HepG2 (cell line): ENCODE results near the gene TAS2R8. TPM values are rescaled to one million over a fixed set of nuclear protein-coding genes. Genes with fewer than 3 reads are reported as not detected.

Source experiments
- ATAC-seq: fragments of 200-7000 bp; cut with Tn5 transposase; 3 replicates; pipeline ENCODE4 v1.9.1; 2020; ENCODE audit warnings: mild to moderate bottlenecking, moderate library complexity
- BruUV-seq: library from RNA; stranded (reverse); fragments of 400-500 nt; replicated peaks from 2 replicates; lab custom pipeline; 2021; lab: Mats Ljungman, UMichigan
- CTCF ChIA-PET: fragments of 300-600 bp; formaldehyde crosslinking; extraction: SDS; loops from one replicate; lab custom pipeline; 2021; ENCODE audit warnings: low total read pairs, inconsistent platforms, low intra/inter-chr PET ratio; lab: Yijun Ruan, JAX
- POLR2A ChIA-PET: fragments of 350-600 bp; sonication (Branson Sonifier 250); formaldehyde crosslinking; loops from one replicate; lab custom pipeline; 2020; ENCODE audit warnings: antibody characterized with exemption, inconsistent platforms; lab: Yijun Ruan, JAX
- DNase-seq: peaks from one replicate; pipeline ENCODE4 v3.0.0-alpha.2; 2015; ENCODE audit warnings: low spot score
- FAIRE-seq: peaks from 3 replicates; lab custom pipeline; 2011; peaks lifted over from hg19 to GRCh38; lab: Jason Lieb, UNC
- H2AFZ ChIP-seq: one replicate; pipeline ENCODE4 v1.6.1; 2011; ENCODE audit warnings: low read length, inconsistent platforms
- H3K27ac ChIP-seq: fragments of 300-600 bp; 3 replicates; pipeline ENCODE4 v1.8.0; 2011; ENCODE audit warnings: mixed run types, mild to moderate bottlenecking, mixed read lengths, low read length, inconsistent platforms; ENCODE audit not compliant: insufficient read depth; ENCODE audit errors: extremely low read length
- H3K27me3 ChIP-seq, 2 experiments: fragments of 200-600 bp in 1 of 2; 2 replicates in 1 of 2; 3 replicates in 1 of 2; pipeline versions ENCODE4 v1.6.0 to v1.8.0; 2011; ENCODE audit warnings: low read length in 2 of 2, mild to moderate bottlenecking in 2 of 2, moderate library complexity in 2 of 2, inconsistent platforms in 1 of 2; ENCODE audit not compliant: insufficient read depth in 2 of 2, control insufficient read depth in 1 of 2
- H3K36me3 ChIP-seq, 2 experiments: fragments of 200-600 bp in 1 of 2; replicated peaks in 1 of 2; 2 replicates in 1 of 2; 3 replicates in 1 of 2; pipeline versions ENCODE4 v1.5.1 to v1.8.0; 2011; ENCODE audit warnings: low read length in 2 of 2, inconsistent platforms in 1 of 2; ENCODE audit not compliant: insufficient read depth in 2 of 2, control insufficient read depth in 1 of 2
- H3K4me1 ChIP-seq: 2 replicates; pipeline ENCODE4 v1.5.1; 2012; ENCODE audit warnings: low read length, inconsistent platforms; ENCODE audit not compliant: insufficient read depth
- H3K4me2 ChIP-seq: 2 replicates; pipeline ENCODE4 v1.6.0; 2011; ENCODE audit warnings: low read depth, low read length, inconsistent platforms
- H3K4me3 ChIP-seq, 3 experiments: fragments of 200-600 bp in 1 of 3; sonication (generic), shearing (Covaris generic) in 1 of 3; replicated peaks in 1 of 3; 2 replicates each; pipeline ENCODE4 v1.5.1; 2011 to 2016; ENCODE audit warnings: low read length in 3 of 3, inconsistent platforms in 2 of 3, low read depth in 2 of 3, mild to moderate bottlenecking in 2 of 3, control low read depth in 1 of 3, mixed read lengths in 1 of 3; ENCODE audit not compliant: insufficient read depth in 1 of 3
- H3K79me2 ChIP-seq: one replicate; pipeline ENCODE4 v1.6.1; 2011; ENCODE audit warnings: low read length, inconsistent platforms; ENCODE audit not compliant: insufficient read depth
- H3K9ac ChIP-seq: 2 replicates; pipeline ENCODE4 v1.6.0; 2011; ENCODE audit warnings: mild to moderate bottlenecking, low read depth, low read length, inconsistent platforms; ENCODE audit not compliant: insufficient read depth
- H3K9me3 ChIP-seq: 2 replicates; pipeline ENCODE4 v1.5.1; 2012; ENCODE audit warnings: mild to moderate bottlenecking, low read length
- H4K20me1 ChIP-seq: 2 replicates; pipeline ENCODE4 v1.6.0; 2011; ENCODE audit warnings: inconsistent platforms, mild to moderate bottlenecking, low read length, moderate library complexity; ENCODE audit not compliant: insufficient read depth
- ARNTL ChIP-seq: sonication (generic); formaldehyde crosslinking; IDR thresholded peaks from 2 replicates; pipeline ENCODE4 v1.4.0; 2020; ENCODE audit warnings: mild to moderate bottlenecking, missing genetic modification reagents
- CHCHD3 ChIP-seq: sonication (generic); formaldehyde crosslinking; IDR thresholded peaks from 2 replicates; pipeline ENCODE4 v1.8.0; 2022; ENCODE audit warnings: mild to moderate bottlenecking, missing genetic modification reagents, moderate library complexity
- IKZF1 ChIP-seq: fragments of 450-650 bp; IDR thresholded peaks from 2 replicates; pipeline ENCODE4 v1.7.1; 2016
- JUND ChIP-seq: sonication (generic); formaldehyde crosslinking; IDR thresholded peaks from 2 replicates; pipeline ENCODE4 v1.8.0; 2022; ENCODE audit warnings: mild to moderate bottlenecking, missing genetic modification reagents
- KDM3A ChIP-seq: IDR thresholded peaks from 2 replicates; pipeline ENCODE4 v1.6.1; 2018; ENCODE audit warnings: low read depth, missing compliant biosample characterization
- PITX1 ChIP-seq: sonication (generic); formaldehyde crosslinking; IDR thresholded peaks from 2 replicates; pipeline ENCODE4 v1.5.1; 2020; ENCODE audit warnings: mild to moderate bottlenecking, missing genetic modification reagents
- SMAD9 ChIP-seq: sonication (generic); formaldehyde crosslinking; IDR thresholded peaks from 2 replicates; pipeline ENCODE4 v1.5.1; 2020; ENCODE audit warnings: mild to moderate bottlenecking, missing genetic modification reagents
- TOPORS ChIP-seq: sonication (generic); formaldehyde crosslinking; IDR thresholded peaks from 2 replicates; pipeline ENCODE4 v1.8.0; 2023; ENCODE audit warnings: mild to moderate bottlenecking, missing genetic modification reagents
- ZBTB21 ChIP-seq: sonication (generic); formaldehyde crosslinking; IDR thresholded peaks from 2 replicates; pipeline ENCODE4 v1.4.0; 2020; ENCODE audit warnings: missing genetic modification reagents
- ZFP36 ChIP-seq: fragments of 150-350 bp; IDR thresholded peaks from 2 replicates; pipeline ENCODE4 v1.6.1; 2018; ENCODE audit warnings: borderline replicate concordance, low read length, low read depth; ENCODE audit not compliant: partially characterized antibody
- ZNF143 ChIP-seq: sonication (generic); formaldehyde crosslinking; IDR thresholded peaks from 2 replicates; pipeline ENCODE4 v1.4.0; 2020; ENCODE audit warnings: missing genetic modification reagents
- ZNF501 ChIP-seq: sonication (generic); formaldehyde crosslinking; IDR thresholded peaks from 2 replicates; pipeline ENCODE4 v1.5.1; 2020; ENCODE audit warnings: mild to moderate bottlenecking, moderate library complexity, missing genetic modification reagents
- ZNF577 ChIP-seq: sonication (generic); formaldehyde crosslinking; IDR thresholded peaks from 2 replicates; pipeline ENCODE4 v1.4.0; 2020; ENCODE audit warnings: mild to moderate bottlenecking, low read depth, missing genetic modification reagents, borderline replicate concordance
- WGBS: methylation state at CpG from one replicate; pipeline ENCODE4 v1.1.6; 2017; ENCODE audit warnings: low lambda C conversion rate; 5-methylcytosine and 5-hydroxymethylcytosine counted together
- in situ Hi-C: cut with HindIII; loops from 2 replicates; pipeline ENCODE4 v1.10.0; 2017; ENCODE audit warnings: low pct_unique_long_range_greater_than_20kb; ENCODE audit not compliant: extremely low pct_ligation_motif_present
- intact Hi-C: fragments of 100-400 bp; cut with micrococcal nuclease; formaldehyde crosslinking; loops from one replicate; pipeline ENCODE4 v1.10.0; 2022; ENCODE audit not compliant: unreplicated experiment
- polyA plus RNA-seq, 8 experiments: library from polyadenylated mRNA; depleted of rRNA in 3 of 8; stranded (reverse) in 7 of 8; unstranded in 1 of 8; fragments of >200 nt; fragmentation: Illumina TruSeq in 4 of 8; extraction: Trizol in 4 of 8; gene quantifications; 2 replicates each; pipeline versions ENCODE4 v1.2.1 to v1.2.3, GENCODE V29; 2011 to 2016; ENCODE audit warnings: low read depth in 4 of 8, missing spikeins in 1 of 8, mixed read lengths in 1 of 8; ENCODE audit not compliant: insufficient read depth in 1 of 8
- total RNA-seq, 5 experiments: library from RNA; depleted of rRNA; stranded (reverse); fragments of >200 nt; fragmentation: Illumina TruSeq; extraction: Trizol; gene quantifications; 2 replicates each; pipeline ENCODE4 v1.2.3, GENCODE V29; 2016; ENCODE audit warnings: low read depth in 1 of 5
- TF ChIP-seq, protein P1 (sequence below): sonication (generic); formaldehyde crosslinking; conservative IDR thresholded peaks from 2 replicates; pipeline ENCODE4 v1.4.0; 2020; ENCODE audit warnings: missing genetic modification reagents
- TF ChIP-seq, protein P2 (sequence below): sonication (generic); formaldehyde crosslinking; IDR thresholded peaks from 2 replicates; pipeline ENCODE4 v1.8.0; 2022; ENCODE audit warnings: mild to moderate bottlenecking, missing genetic modification reagents, borderline replicate concordance
- TF ChIP-seq, protein P3 (sequence below): sonication (generic); formaldehyde crosslinking; IDR thresholded peaks from 2 replicates; pipeline ENCODE4 v1.4.0; 2020; ENCODE audit warnings: missing genetic modification reagents
- TF ChIP-seq, protein P4 (sequence below): sonication (generic); formaldehyde crosslinking; IDR thresholded peaks from 2 replicates; pipeline ENCODE4 v1.8.0; 2022; ENCODE audit warnings: mild to moderate bottlenecking, missing genetic modification reagents, moderate library complexity

Gene TAS2R8
- total and polyA plus RNA-seq, 2 of the 13 experiments (the other 11 are each of a cell fraction or from before 2014, with no cell fraction given) = 0.09 TPM; not detected in 1

DNA sequence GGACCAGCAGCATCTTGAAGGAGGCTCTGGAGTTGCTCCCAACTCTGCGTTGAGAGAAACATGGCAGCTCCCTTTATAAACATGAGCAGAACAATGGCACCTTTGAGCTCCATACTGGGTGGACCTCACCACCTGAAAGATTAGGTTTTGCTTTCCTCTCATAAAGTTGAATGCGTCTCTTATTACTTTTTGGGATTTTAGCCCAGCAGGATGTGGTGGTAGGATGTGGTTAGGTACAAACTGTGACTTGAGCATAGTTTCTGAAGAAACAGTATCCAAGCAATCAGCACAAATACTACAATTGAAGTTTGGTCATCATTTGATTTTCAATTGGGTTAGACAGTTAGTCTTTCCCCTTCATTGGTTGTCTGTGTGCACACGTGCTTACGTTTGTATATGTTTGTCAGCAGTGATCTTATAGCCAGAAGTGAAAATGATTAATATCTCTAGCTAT is 42.4 kb upstream of the TAS2R8 start, which contains the start of gene PRR4:
PRR4 (minus strand) TSS at position 51 of the 454 bp plus-strand sequence; CDS start at position 13, 38 bp downstream.
- H3K27ac ChIP-seq = no peak within 1 kb of the TSS
- no peaks in the 10 kb centered on the region for H4K20me1 ChIP-seq
- FAIRE-seq = no peak
- no peak for DNase-seq
- no peak within 1 kb of the TSS for H3K4me3 ChIP-seq
- TF ChIP-seq, protein P1, sequence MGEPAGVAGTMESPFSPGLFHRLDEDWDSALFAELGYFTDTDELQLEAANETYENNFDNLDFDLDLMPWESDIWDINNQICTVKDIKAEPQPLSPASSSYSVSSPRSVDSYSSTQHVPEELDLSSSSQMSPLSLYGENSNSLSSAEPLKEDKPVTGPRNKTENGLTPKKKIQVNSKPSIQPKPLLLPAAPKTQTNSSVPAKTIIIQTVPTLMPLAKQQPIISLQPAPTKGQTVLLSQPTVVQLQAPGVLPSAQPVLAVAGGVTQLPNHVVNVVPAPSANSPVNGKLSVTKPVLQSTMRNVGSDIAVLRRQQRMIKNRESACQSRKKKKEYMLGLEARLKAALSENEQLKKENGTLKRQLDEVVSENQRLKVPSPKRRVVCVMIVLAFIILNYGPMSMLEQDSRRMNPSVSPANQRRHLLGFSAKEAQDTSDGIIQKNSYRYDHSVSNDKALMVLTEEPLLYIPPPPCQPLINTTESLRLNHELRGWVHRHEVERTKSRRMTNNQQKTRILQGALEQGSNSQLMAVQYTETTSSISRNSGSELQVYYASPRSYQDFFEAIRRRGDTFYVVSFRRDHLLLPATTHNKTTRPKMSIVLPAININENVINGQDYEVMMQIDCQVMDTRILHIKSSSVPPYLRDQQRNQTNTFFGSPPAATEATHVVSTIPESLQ = no peak
- TF ChIP-seq KDM3A (CRISPR knock-in tag) = no peak
- TF ChIP-seq ZNF143 (CRISPR knock-in tag) = no peak
- no peak for TF ChIP-seq ZNF577 (CRISPR knock-in tag)
- TF ChIP-seq ZNF501 (CRISPR knock-in tag) = no peak
- TF ChIP-seq PITX1 = no peak
- TF ChIP-seq ZBTB21 = no peak
- TF ChIP-seq CHCHD3 = no peak
- TF ChIP-seq, protein P2, sequence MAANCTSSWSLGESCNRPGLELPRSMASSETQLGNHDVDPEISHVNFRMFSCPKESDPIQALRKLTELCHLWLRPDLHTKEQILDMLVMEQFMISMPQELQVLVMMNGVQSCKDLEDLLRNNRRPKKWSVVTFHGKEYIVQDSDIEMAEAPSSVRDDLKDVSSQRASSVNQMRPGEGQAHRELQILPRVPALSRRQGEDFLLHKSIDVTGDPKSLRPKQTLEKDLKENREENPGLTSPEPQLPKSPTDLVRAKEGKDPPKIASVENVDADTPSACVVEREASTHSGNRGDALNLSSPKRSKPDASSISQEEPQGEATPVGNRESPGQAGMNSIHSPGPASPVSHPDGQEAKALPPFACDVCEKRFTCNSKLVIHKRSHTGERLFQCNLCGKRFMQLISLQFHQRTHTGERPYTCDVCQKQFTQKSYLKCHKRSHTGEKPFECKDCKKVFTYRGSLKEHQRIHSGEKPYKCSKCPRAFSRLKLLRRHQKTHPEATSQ = no peak
- TF ChIP-seq IKZF1 = no peak
- TF ChIP-seq TOPORS = no peak
- TF ChIP-seq SMAD9 (CRISPR knock-in tag) = no peak
- TF ChIP-seq, protein P3, sequence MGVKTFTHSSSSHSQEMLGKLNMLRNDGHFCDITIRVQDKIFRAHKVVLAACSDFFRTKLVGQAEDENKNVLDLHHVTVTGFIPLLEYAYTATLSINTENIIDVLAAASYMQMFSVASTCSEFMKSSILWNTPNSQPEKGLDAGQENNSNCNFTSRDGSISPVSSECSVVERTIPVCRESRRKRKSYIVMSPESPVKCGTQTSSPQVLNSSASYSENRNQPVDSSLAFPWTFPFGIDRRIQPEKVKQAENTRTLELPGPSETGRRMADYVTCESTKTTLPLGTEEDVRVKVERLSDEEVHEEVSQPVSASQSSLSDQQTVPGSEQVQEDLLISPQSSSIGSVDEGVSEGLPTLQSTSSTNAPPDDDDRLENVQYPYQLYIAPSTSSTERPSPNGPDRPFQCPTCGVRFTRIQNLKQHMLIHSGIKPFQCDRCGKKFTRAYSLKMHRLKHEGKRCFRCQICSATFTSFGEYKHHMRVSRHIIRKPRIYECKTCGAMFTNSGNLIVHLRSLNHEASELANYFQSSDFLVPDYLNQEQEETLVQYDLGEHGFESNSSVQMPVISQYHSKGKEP = no peak
- no peak for TF ChIP-seq ARNTL (CRISPR knock-in tag)
- no peak for TF ChIP-seq ZFP36
- TF ChIP-seq, protein P4, sequence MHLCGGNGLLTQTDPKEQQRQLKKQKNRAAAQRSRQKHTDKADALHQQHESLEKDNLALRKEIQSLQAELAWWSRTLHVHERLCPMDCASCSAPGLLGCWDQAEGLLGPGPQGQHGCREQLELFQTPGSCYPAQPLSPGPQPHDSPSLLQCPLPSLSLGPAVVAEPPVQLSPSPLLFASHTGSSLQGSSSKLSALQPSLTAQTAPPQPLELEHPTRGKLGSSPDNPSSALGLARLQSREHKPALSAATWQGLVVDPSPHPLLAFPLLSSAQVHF (CRISPR knock-in tag) = no peak
- no peak for TF ChIP-seq JUND
- CTCF ChIA-PET = no interaction called here
- no peak within 1 kb of the TSS for H2AFZ ChIP-seq
- H3K27me3 ChIP-seq = no peaks in the 10 kb centered on the region
- in situ Hi-C loops = no loop called here
- no peak within 1 kb of the TSS for H3K9ac ChIP-seq
- BruUV-seq = no TSS peak
- no peak within 1 kb of the TSS for H3K4me2 ChIP-seq
- no peaks in the 10 kb centered on the region for H3K79me2 ChIP-seq
- peaks cover 5% of the 10 kb centered on the region in 2 experiments; a peak in 3 of 5 replicates for H3K36me3 ChIP-seq
- WGBS = 99% methylated on average over 4 of the region's 4 CpGs
- H3K9me3 ChIP-seq = no peaks in the 10 kb centered on the region
- POLR2A ChIA-PET = no interaction called here
- intact Hi-C loops = no loop called here
- ATAC-seq = no peak
- H3K4me1 ChIP-seq = no peaks in the 10 kb centered on the region
